MM.1S (cell line): ENCODE measurements around the gene HSPB6.

ENCODE experiments used
- DNase-seq: peaks from one replicate; pipeline ENCODE4 v3.0.0-alpha.2; 2015
- H2AFZ ChIP-seq: fragments of 300-600 bp; sonication (generic); 2 replicates; pipeline ENCODE4 v1.6.0; 2016; ENCODE audit warnings: antibody characterized with exemption, low read length
- H3F3A ChIP-seq: fragments of 300-600 bp; sonication (generic); 2 replicates; pipeline ENCODE4 v1.6.1; 2016; ENCODE audit warnings: mild to moderate bottlenecking, antibody characterized with exemption, low read length, moderate library complexity, mixed read lengths; ENCODE audit not compliant: insufficient read depth
- H3K27ac ChIP-seq: fragments of 300-600 bp; sonication (generic); 2 replicates; pipeline ENCODE4 v1.5.1; 2016; ENCODE audit warnings: mild to moderate bottlenecking, low read length
- H3K27me3 ChIP-seq: fragments of 300-600 bp; sonication (generic); replicated peaks from 2 replicates; pipeline ENCODE4 v1.6.0; 2016; ENCODE audit warnings: low read length; ENCODE audit not compliant: insufficient read depth
- H3K36me3 ChIP-seq: fragments of 300-600 bp; sonication (generic); replicated peaks from 2 replicates; pipeline ENCODE4 v1.6.1; 2016; ENCODE audit warnings: mild to moderate bottlenecking, low read length, mixed read lengths; ENCODE audit not compliant: insufficient read depth
- H3K4me1 ChIP-seq: fragments of 300-600 bp; sonication (generic); 2 replicates; pipeline ENCODE4 v1.6.1; 2016; ENCODE audit warnings: low read length, mixed read lengths
- H3K4me2 ChIP-seq: fragments of 300-600 bp; sonication (generic); 2 replicates; pipeline ENCODE4 v1.6.0; 2016; ENCODE audit warnings: low read depth, low read length
- H3K4me3 ChIP-seq: fragments of 300-600 bp; sonication (generic); 2 replicates; pipeline ENCODE4 v1.5.1; 2016; ENCODE audit warnings: low read length, mixed read lengths
- H3K79me2 ChIP-seq: fragments of 300-600 bp; sonication (generic); 2 replicates; pipeline ENCODE4 v1.6.1; 2016; ENCODE audit warnings: mixed run types, low read length, mixed read lengths
- H3K9ac ChIP-seq: fragments of 300-600 bp; sonication (generic); 2 replicates; pipeline ENCODE4 v1.6.1; 2016; ENCODE audit warnings: low read length, mixed read lengths
- H3K9me2 ChIP-seq: fragments of 300-600 bp; sonication (generic); replicated peaks from 2 replicates; pipeline ENCODE4 v1.6.1; 2016; ENCODE audit warnings: mild to moderate bottlenecking, low read length, mixed read lengths; ENCODE audit not compliant: insufficient read depth
- H3K9me3 ChIP-seq: fragments of 300-600 bp; sonication (generic); replicated peaks from 2 replicates; pipeline ENCODE4 v1.6.1; 2016; ENCODE audit warnings: mild to moderate bottlenecking, low read length, mixed read lengths; ENCODE audit not compliant: insufficient read depth
- H4K20me1 ChIP-seq: fragments of 300-600 bp; sonication (generic); 2 replicates; pipeline ENCODE4 v1.6.1; 2016; ENCODE audit warnings: mild to moderate bottlenecking, low read length, moderate library complexity, mixed read lengths; ENCODE audit not compliant: insufficient read depth
- CTCF ChIP-seq: fragments of 300-600 bp; sonication (generic); IDR thresholded peaks from 2 replicates; pipeline ENCODE4 v1.5.1; 2016; ENCODE audit warnings: antibody characterized with exemption, low read length, mixed read lengths
- EZH2 ChIP-seq: fragments of 300-600 bp; sonication (generic); optimal IDR thresholded peaks from 2 replicates; pipeline ENCODE3; 2017; ENCODE audit warnings: low read depth, mild to moderate bottlenecking, antibody characterized with exemption, low read length, mixed read lengths
- EZH2phosphoT487 ChIP-seq: fragments of 300-600 bp; sonication (generic); IDR thresholded peaks from 2 replicates; pipeline ENCODE4 v1.6.1; 2018; ENCODE audit warnings: antibody characterized with exemption, low read length

Gene HSPB6

GRCh38 chr19:35712567-35713505, 44.0 kb downstream of the HSPB6 start:
- Histone ChIP-seq H3K4me3 (no peak overlapping the region), H3K4me2 (no peak overlapping the region), H3K36me3 (no peaks in the 10 kb centered on the region), H3K9me2 (no peaks in the 10 kb centered on the region), H3K9me3 (no peaks in the 10 kb centered on the region), H3K79me2 (no peaks in the 10 kb centered on the region), H3F3A (peaks cover 7% of the 10 kb centered on the region; the same call in 1 of the 2 replicates), H4K20me1 (no peaks in the 10 kb centered on the region), H3K27ac (no peak overlapping the region), H3K4me1 (peaks cover 11% of the 10 kb centered on the region), H3K27me3 (peaks cover 50% of the 10 kb centered on the region), H3K9ac (no peak overlapping the region), H2AFZ (no peak overlapping the region)
- TF ChIP-seq EZH2phosphoT487 (no peak), CTCF (no peak), EZH2 (no peak)
- DNase-seq = no peak

- Histone ChIP-seq H3K4me2 (no peak overlapping the region), H2AFZ (no peak overlapping the region), H3K27me3 (peaks cover 59% of the 10 kb centered on the region), H3K36me3 (no peaks in the 10 kb centered on the region), H3K9ac (no peak overlapping the region), H3K4me3 (no peak overlapping the region), H3K79me2 (no peaks in the 10 kb centered on the region), H3K9me2 (no peaks in the 10 kb centered on the region), H3K27ac (no peak overlapping the region), H3K4me1 (peaks cover 9% of the 10 kb centered on the region), H4K20me1 (no peaks in the 10 kb centered on the region), H3K9me3 (no peaks in the 10 kb centered on the region), H3F3A (peaks cover under 1% of the 10 kb centered on the region; the same call in 1 of the 2 replicates)
- no peak for DNase-seq
- no peak for TF ChIP-seq CTCF
These were observed 45.8 kb downstream of the HSPB6 start for GRCh38 chr19:35710784-35711723.

- H3K36me3 ChIP-seq = no peaks in the 10 kb centered on the region
- no peaks in the 10 kb centered on the region for H4K20me1 ChIP-seq
- H3K9me2 ChIP-seq = no peaks in the 10 kb centered on the region
- H3K27me3 ChIP-seq = peaks cover 53% of the 10 kb centered on the region
- no peak overlapping the region for H2AFZ ChIP-seq
- no peak for DNase-seq
- no peaks in the 10 kb centered on the region for H3K79me2 ChIP-seq
- peaks cover 5% of the 10 kb centered on the region; the same call in 1 of the 2 replicates for H3K4me1 ChIP-seq
- no peaks in the 10 kb centered on the region for H3K9me3 ChIP-seq
- no peak overlapping the region for H3K27ac ChIP-seq
- no peak overlapping the region for H3K9ac ChIP-seq
- H3K4me3 ChIP-seq = no peak overlapping the region
- no peak overlapping the region for H3K4me2 ChIP-seq
- no peaks in the 10 kb centered on the region for H3F3A ChIP-seq
- no peak for TF ChIP-seq EZH2
- no peak for TF ChIP-seq EZH2phosphoT487
- TF ChIP-seq CTCF = no peak
These were observed 48.4 kb downstream of the HSPB6 start for GRCh38 chr19:35708391-35708790.
